Gastroesophageal sphincter (tissue), 3 donors: ENCODE measurements around the gene DUSP6.

Experiments
- EP300 ChIP-seq: sonication (generic); formaldehyde crosslinking; IDR thresholded peaks from one replicate; pipeline ENCODE4 v1.6.1; 2017; ENCODE audit warnings: antibody characterized with exemption, mild to moderate bottlenecking
- POLR2A ChIP-seq, 2 donors: fragments of 450-650 bp; IDR thresholded peaks; one replicate each; pipeline ENCODE4 v1.6.1; 2017; ENCODE audit warnings: antibody characterized with exemption in 2 of 2, mild to moderate bottlenecking in 2 of 2, moderate library complexity in 1 of 2
- POLR2AphosphoS5 ChIP-seq: sonication (generic); formaldehyde crosslinking; IDR thresholded peaks from one replicate; pipeline ENCODE4 v1.6.1; 2017; ENCODE audit warnings: antibody characterized with exemption
- TF ChIP-seq, protein P1 (sequence below), 4 experiments: fragments of 200-600 bp in 2 of 4; fragments of 450-650 bp in 2 of 4; sonication (generic) in 1 of 4; IDR thresholded peaks; one replicate each; pipeline ENCODE4 v1.5.1; 2017 to 2019; ENCODE audit warnings: antibody characterized with exemption in 4 of 4, mild to moderate bottlenecking in 2 of 4, moderate library complexity in 2 of 4

DNA sequence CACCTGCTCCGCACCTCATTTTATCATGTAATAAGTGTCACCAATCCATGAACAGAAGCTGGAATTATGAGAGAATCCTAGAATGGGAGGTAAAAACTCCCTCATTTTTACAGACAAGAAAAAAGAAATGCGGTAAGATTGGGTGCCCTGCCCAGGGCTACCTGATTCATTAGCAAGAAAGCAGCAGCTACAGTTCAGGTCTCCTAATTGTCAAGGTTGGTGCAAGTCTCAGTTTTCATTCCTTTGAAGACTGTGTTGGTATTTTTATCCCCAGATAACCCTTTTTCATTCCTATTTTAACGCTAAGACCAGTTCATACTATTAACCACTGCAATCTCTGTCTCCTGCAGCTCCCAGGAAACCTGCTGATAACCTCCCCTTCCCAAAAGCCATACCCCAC, 6.9 kb downstream of the DUSP6 start:
- TF ChIP-seq POLR2AphosphoS5 (no peak), EP300 (no peak), POLR2A (IDR thresholded peaks at IDR 0.05) (no peak)
- TF ChIP-seq, protein P1, sequence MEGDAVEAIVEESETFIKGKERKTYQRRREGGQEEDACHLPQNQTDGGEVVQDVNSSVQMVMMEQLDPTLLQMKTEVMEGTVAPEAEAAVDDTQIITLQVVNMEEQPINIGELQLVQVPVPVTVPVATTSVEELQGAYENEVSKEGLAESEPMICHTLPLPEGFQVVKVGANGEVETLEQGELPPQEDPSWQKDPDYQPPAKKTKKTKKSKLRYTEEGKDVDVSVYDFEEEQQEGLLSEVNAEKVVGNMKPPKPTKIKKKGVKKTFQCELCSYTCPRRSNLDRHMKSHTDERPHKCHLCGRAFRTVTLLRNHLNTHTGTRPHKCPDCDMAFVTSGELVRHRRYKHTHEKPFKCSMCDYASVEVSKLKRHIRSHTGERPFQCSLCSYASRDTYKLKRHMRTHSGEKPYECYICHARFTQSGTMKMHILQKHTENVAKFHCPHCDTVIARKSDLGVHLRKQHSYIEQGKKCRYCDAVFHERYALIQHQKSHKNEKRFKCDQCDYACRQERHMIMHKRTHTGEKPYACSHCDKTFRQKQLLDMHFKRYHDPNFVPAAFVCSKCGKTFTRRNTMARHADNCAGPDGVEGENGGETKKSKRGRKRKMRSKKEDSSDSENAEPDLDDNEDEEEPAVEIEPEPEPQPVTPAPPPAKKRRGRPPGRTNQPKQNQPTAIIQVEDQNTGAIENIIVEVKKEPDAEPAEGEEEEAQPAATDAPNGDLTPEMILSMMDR (IDR thresholded peaks at IDR 0.05), result no peak
